GM12891 (cell line): ENCODE data around the gene ATAD3A.

Source experiments
- DNase-seq: peaks from one replicate; pipeline ENCODE4 v3.0.0; 2011; ENCODE audit warnings: low spot score; ENCODE audit not compliant: insufficient read length
- FAIRE-seq: peaks from 2 replicates; lab custom pipeline; 2011; peaks lifted over from hg19 to GRCh38; lab: Jason Lieb, UNC
- PAX5 ChIP-seq: IDR thresholded peaks from 2 replicates; pipeline ENCODE4 v1.6.1; 2011; ENCODE audit warnings: low read length, moderate library complexity, mild to moderate bottlenecking; ENCODE audit not compliant: insufficient read depth, severe bottlenecking
- POLR2A ChIP-seq: IDR thresholded peaks from 2 replicates; pipeline ENCODE4 v1.6.1; 2011; ENCODE audit warnings: low read depth, low read length, control low read depth
- POLR2AphosphoS5 ChIP-seq: IDR thresholded peaks from 2 replicates; pipeline ENCODE4 v1.6.1; 2011; ENCODE audit warnings: low read depth, low read length, control low read depth
- POU2F2 ChIP-seq: IDR thresholded peaks from 2 replicates; pipeline ENCODE4 v1.6.1; 2011; ENCODE audit warnings: low read depth, mild to moderate bottlenecking, control low read depth, low read length, moderate library complexity
- SPI1 ChIP-seq: IDR thresholded peaks from 2 replicates; pipeline ENCODE4 v1.6.1; 2011; ENCODE audit warnings: low read depth, low read length, control low read depth
- TAF1 ChIP-seq: IDR thresholded peaks from 2 replicates; pipeline ENCODE4 v1.6.1; 2011; ENCODE audit warnings: low read depth, low read length, control low read depth

Gene ATAD3A

GRCh38 chr1:1561801-1562470 lies 50.0 kb downstream of the ATAD3A start:
- TF ChIP-seq PAX5, result no peak
- 0 out of 2 replicates have a peak, but pooled peaks have one; percentile 13 for TF ChIP-seq TAF1
- TF ChIP-seq POLR2A, result peak; percentile 49; the same call in 1 of the 2 replicates
- TF ChIP-seq POU2F2, result no peak
- DNase-seq, result no peak
- FAIRE-seq, result no peak

- DNase-seq, result no peak
- TF ChIP-seq POLR2A (no peak; the same call in 1 of the 2 replicates), TAF1 (no peak), PAX5 (no peak), POU2F2 (no peak), SPI1 (no peak), POLR2AphosphoS5 (peak; percentile 57; the same call in 1 of the 2 replicates)
Measured at GRCh38 chr1:1562556-1563195, 50.7 kb downstream of the ATAD3A start.

DNA sequence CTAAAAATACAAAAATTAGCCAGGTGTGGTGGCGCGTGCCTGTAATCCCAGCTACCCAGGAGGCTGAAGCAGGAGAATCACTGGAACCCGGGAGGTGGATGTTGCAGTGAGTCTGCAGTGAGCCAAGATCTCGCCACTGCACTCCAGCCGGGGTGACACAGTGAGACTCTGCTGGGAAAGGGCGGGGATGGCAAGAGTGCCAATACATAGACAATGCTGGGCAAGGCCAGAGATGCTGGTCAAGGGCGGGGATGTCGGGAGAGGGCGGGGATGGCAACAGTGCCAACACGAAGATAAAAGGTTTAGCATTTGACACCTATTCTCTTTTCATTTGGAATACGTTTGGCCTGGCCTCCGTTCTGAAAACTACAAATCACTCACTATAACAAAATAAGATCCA lies 51.7 kb downstream of the ATAD3A start:
- no peak for FAIRE-seq
- TF ChIP-seq SPI1, result no peak
- no peak for TF ChIP-seq TAF1
- TF ChIP-seq PAX5, result no peak
- no peak for TF ChIP-seq POU2F2
- TF ChIP-seq POLR2AphosphoS5, result no peak
- no peak for TF ChIP-seq POLR2A

More at GRCh38 chr1:1562556-1563195, 50.7 kb downstream of the ATAD3A start:
- no peak for FAIRE-seq

DNA sequence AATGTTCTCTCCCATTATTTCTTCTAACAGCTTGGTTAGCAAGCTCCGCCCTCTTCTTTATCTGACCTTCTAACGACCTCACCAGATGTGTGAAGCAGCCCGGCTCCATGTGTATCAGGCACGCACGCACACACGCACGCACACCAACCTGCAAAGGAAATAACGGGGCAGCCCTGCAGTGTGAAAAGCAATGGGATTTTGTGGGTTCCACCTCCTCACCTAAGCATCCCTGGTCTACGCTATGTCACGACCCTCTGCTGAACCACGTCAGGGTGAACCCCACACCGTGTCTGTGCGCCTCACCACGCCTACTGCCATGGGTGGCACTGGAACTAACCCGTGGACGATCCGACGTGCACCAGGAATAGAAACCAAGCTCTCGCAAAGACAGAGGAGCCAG lies 52.3 kb downstream of the ATAD3A start:
- FAIRE-seq (no peak), DNase-seq (no peak)
- TF ChIP-seq POLR2AphosphoS5 (peak; percentile 74; the same call in 1 of the 2 replicates), POLR2A (peak; percentile 24; the same call in 1 of the 2 replicates), SPI1 (no peak)

More for the DNA sequence above, 51.7 kb downstream of the ATAD3A start:
- DNase-seq, result no peak

DNA sequence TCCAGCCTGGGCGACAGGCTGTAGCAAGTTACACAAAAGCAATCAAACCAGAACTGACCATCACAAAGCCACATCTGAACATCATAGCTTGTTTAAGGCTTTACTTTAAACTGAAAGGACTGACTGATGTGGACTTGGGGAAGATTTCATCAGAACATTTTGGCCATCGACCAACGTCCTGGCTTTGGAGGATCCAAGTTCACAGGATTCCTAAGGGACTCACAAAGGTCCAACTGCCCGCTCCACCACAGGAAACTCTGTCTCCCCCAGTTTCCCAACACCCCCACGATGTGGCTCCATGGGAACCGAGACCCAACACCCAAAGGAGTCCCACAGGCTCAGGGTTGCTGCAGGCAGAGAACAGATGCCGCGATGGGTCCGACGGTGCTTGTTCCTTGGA lies 53.4 kb downstream of the ATAD3A start:
- no peak for TF ChIP-seq SPI1
- TF ChIP-seq POU2F2, result no peak
- TF ChIP-seq PAX5, result no peak
- TF ChIP-seq TAF1, result no peak
- TF ChIP-seq POLR2A, result 0 out of 2 replicates have a peak, but pooled peaks have one; percentile 23
- TF ChIP-seq POLR2AphosphoS5, result peak; percentile 52; the same call in 1 of the 2 replicates
- DNase-seq, result no peak
- no peak for FAIRE-seq

- DNase-seq (no peak), FAIRE-seq (no peak)
- TF ChIP-seq POU2F2 (no peak), PAX5 (no peak), TAF1 (no peak), POLR2A (no peak), POLR2AphosphoS5 (no peak), SPI1 (no peak)
Measured at GRCh38 chr1:1567152-1567875, 55.4 kb downstream of the ATAD3A start.

- DNase-seq, result no peak
- TF ChIP-seq POLR2A, result no peak
- TF ChIP-seq SPI1, result no peak
- no peak for FAIRE-seq
Measured at GRCh38 chr1:1567891-1568291, 55.9 kb downstream of the ATAD3A start.

DNA sequence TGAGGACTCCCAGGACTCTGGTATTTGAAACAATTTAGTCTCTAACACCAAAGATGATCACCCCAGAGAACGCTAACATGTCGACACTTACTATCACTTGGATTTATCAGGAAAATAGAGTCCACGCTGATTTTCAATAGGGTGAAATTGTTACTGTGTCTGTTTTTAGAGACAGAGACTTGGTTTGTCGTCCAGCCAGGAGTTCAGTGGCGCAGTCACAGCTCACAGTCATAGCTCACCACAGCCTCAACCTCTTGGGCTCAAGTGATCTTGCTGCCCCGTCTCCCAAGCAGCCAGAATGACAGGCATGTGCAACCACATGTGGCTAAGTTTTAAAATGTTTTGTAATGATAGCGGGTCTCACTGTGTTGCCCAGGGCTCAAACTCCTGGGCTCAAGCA lies 57.4 kb downstream of the ATAD3A start:
- TF ChIP-seq POLR2AphosphoS5, result no peak
- TF ChIP-seq SPI1, result no peak
- no peak for TF ChIP-seq POLR2A
- TF ChIP-seq PAX5, result no peak
- no peak for TF ChIP-seq POU2F2
- no peak for TF ChIP-seq TAF1
- no peak for FAIRE-seq
- DNase-seq, result no peak

DNA sequence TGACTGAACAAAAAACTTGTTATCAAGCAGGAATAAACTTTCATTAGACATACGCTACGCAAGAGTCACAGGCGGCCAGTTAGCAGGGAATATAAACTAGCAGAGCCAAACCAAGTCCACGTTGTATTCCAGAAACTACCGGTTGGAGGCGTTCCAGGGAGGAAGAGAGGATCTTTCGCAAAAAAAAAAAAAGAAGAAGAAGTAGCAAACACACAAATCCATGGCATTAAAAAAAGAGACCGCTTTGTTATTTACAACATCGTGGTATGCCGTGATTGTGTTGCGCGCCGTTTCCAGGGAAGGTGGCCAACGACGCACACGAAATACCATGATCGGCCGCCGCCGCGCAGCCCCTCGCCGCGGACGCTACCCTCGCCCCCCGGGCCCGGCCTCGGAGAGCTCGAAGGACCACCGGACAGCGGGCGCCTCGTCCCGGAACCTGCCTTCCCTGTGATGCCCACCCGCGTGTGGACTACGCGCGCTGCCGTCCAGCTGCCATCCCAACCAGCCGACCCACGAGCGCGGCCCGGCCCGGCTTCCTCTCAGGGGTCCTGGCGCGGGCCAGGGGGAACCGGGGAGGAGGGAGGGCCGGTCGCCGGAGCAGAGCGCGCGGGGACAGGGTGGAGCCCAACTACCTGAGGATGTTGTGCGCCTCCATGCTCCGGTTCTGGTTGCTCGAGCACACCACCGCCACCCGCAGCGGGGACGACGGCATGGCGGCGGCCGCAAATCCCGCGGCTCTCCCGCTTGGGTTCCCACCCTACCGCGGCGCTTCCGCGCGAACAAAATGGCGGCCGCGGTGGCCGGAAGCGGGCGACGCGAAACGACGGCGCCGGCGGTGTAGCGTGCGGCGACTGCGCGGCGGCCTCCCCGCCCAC lies 62.1 kb downstream of the ATAD3A start:
- FAIRE-seq (no peak), DNase-seq (peak; percentile 88)
- TF ChIP-seq TAF1 (peak; percentile 32; the same call in 1 of the 2 replicates), POLR2A (no peak; the same call in 1 of the 2 replicates)
